Stomach (tissue), 9 donors: Measurements from ENCODE around the gene TBC1D25. TPM values are rescaled to one million over a fixed set of nuclear protein-coding genes. Genes with fewer than 3 reads are reported as not detected.

ENCODE experiments used
- DNase-seq, 2 donors: peaks; one replicate each; pipeline versions ENCODE4 v3.0.0 to v3.0.0-alpha.2; 2013 to 2019
- H3K27ac ChIP-seq, 5 donors: fragments of 200-600 bp in 4 of 5; sonication (generic) in 4 of 5; one replicate each; pipeline ENCODE4 v1.5.1; 2013 to 2019; ENCODE audit warnings: mild to moderate bottlenecking in 1 of 5, moderate library complexity in 1 of 5
- H3K27me3 ChIP-seq, 3 donors: fragments of 200-600 bp; sonication (generic); one replicate each; pipeline ENCODE4 v1.5.1; 2017 to 2019; ENCODE audit warnings: mixed run types in 1 of 3
- H3K36me3 ChIP-seq, 4 donors: fragments of 200-600 bp; sonication (generic); 1 replicate in 3 of 4; 2 replicates in 1 of 4; pipeline ENCODE4 v1.5.1; 2016 to 2019
- H3K4me1 ChIP-seq, 4 donors: fragments of 200-600 bp; sonication (generic); one replicate each; pipeline ENCODE4 v1.5.1; 2016 to 2019
- H3K4me3 ChIP-seq, 4 donors: fragments of 200-600 bp; sonication (generic) in 3 of 4; one replicate each; pipeline ENCODE4 v1.5.1; 2016 to 2019; ENCODE audit warnings: mild to moderate bottlenecking in 1 of 4
- H3K9me3 ChIP-seq, 4 donors: fragments of 200-600 bp; sonication (generic); one replicate each; pipeline ENCODE4 v1.5.1; 2016 to 2019
- EP300 ChIP-seq: sonication (generic); formaldehyde crosslinking; IDR thresholded peaks from one replicate; pipeline ENCODE4 v1.6.1; 2017; ENCODE audit warnings: antibody characterized with exemption
- POLR2A ChIP-seq, 4 donors: fragments of 450-650 bp; IDR thresholded peaks; one replicate each; pipeline ENCODE4 v1.6.1; 2016; ENCODE audit warnings: antibody characterized with exemption in 4 of 4, control low read depth in 2 of 4, mild to moderate bottlenecking in 1 of 4, moderate library complexity in 1 of 4
- POLR2AphosphoS5 ChIP-seq, 3 donors: sonication (generic); formaldehyde crosslinking; IDR thresholded peaks; one replicate each; pipeline ENCODE4 v1.6.1; 2016; ENCODE audit warnings: antibody characterized with exemption in 3 of 3
- WGBS, 5 donors: extraction: QIAGEN DNeasy Blood & Tissue Kit in 3 of 5; methylation state at CpG; one replicate each; pipeline versions ENCODE4 v1.1.5 to v1.1.7; 2013 to 2018; 5-methylcytosine and 5-hydroxymethylcytosine counted together
- intact Hi-C: fragments of 100-400 bp; cut with DNase I; formaldehyde crosslinking; loops from one replicate; pipeline ENCODE4 v1.15.1; 2023; ENCODE audit warnings: low total_unique reads
- polyA plus RNA-seq, 3 donors: library from polyadenylated mRNA; stranded (reverse); fragments of 200-250 nt; gene quantifications; one replicate each; pipeline ENCODE4 v1.2.3, GENCODE V29; 2013
- total RNA-seq, 5 donors: library from RNA; depleted of rRNA; stranded (reverse); fragments of >200 nt; gene quantifications; one replicate each; pipeline versions ENCODE4 v1.1.0 to v1.2.3, GENCODE V29; 2014 to 2016
- TF ChIP-seq, protein P1 (sequence below), 7 experiments: fragments of 450-650 bp in 4 of 7; fragments of 200-600 bp in 3 of 7; sonication (generic) in 3 of 7; IDR thresholded peaks; one replicate each; pipeline ENCODE4 v1.5.1; 2016 to 2019; ENCODE audit warnings: antibody characterized with exemption in 7 of 7, control low read depth in 2 of 7, mild to moderate bottlenecking in 1 of 7
- donor health status: healthy with polysubstance abuse.
- donor health status: Bipolar disorder and iron deficiency.
- donor health status: healthy.

TBC1D25 gene
- total and polyA plus RNA-seq, 8 donors, result 4.6 to 13.6 (median 5.9) TPM; not detected in 1

DNA sequence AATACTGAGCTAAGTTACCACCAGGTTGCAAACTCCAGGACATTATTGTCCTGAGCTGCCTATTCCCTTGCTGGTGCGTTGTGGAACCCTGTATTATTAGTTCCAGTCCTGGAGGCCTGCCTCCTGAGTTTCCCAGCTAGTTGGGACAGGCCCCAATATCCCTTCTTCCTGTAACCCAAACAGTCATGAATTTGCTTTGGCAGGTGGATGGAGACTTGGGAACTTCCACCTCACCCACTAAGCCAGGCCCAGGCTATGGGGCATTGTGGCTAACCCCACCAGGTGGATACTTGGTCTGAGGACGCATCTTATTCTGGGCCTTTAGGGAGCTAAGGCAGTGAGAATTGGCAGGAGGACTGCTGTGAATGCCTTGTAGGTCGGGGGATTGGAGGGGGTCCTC, 39.7 kb downstream of the TBC1D25 start:
- WGBS, 5 donors, result 54 to 87% (median 69%) methylated on average over 3 of the region's 3 CpGs
- TF ChIP-seq EP300 (no peak), POLR2AphosphoS5 (IDR thresholded peaks at IDR 0.05) (no peak), POLR2A (IDR thresholded peaks at IDR 0.05) (no peak)
- TF ChIP-seq, protein P1, sequence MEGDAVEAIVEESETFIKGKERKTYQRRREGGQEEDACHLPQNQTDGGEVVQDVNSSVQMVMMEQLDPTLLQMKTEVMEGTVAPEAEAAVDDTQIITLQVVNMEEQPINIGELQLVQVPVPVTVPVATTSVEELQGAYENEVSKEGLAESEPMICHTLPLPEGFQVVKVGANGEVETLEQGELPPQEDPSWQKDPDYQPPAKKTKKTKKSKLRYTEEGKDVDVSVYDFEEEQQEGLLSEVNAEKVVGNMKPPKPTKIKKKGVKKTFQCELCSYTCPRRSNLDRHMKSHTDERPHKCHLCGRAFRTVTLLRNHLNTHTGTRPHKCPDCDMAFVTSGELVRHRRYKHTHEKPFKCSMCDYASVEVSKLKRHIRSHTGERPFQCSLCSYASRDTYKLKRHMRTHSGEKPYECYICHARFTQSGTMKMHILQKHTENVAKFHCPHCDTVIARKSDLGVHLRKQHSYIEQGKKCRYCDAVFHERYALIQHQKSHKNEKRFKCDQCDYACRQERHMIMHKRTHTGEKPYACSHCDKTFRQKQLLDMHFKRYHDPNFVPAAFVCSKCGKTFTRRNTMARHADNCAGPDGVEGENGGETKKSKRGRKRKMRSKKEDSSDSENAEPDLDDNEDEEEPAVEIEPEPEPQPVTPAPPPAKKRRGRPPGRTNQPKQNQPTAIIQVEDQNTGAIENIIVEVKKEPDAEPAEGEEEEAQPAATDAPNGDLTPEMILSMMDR (IDR thresholded peaks at IDR 0.05), result no peak
- no peak overlapping the region for H3K27ac ChIP-seq
- intact Hi-C loops, result no loop called here
- H3K4me1 ChIP-seq, result peaks cover 13 to 40% (median 16%) of the 10 kb centered on the region in 4 donors
- H3K4me3 ChIP-seq, result no peak overlapping the region
- peaks cover 23 to 50% (median 46%) of the 10 kb centered on the region in 4 donors for H3K36me3 ChIP-seq
- H3K9me3 ChIP-seq, result no peaks in the 10 kb centered on the region
- no peaks in the 10 kb centered on the region for H3K27me3 ChIP-seq
- no peak for DNase-seq

GRCh38 chrX:48580662-48581061, 41.1 kb downstream of the TBC1D25 start:
- no peak for DNase-seq
- H3K36me3 ChIP-seq, result peaks cover 19 to 45% (median 40%) of the 10 kb centered on the region in 4 donors
- H3K27ac ChIP-seq, result no peak overlapping the region
- no peaks in the 10 kb centered on the region for H3K27me3 ChIP-seq
- no peak overlapping the region for H3K4me3 ChIP-seq
- intact Hi-C loops, result no loop called here
- H3K4me1 ChIP-seq, result peaks cover 7 to 35% (median 10%) of the 10 kb centered on the region in 4 donors
- TF ChIP-seq EP300 (no peak), POLR2A (IDR thresholded peaks at IDR 0.05) (no peak), POLR2AphosphoS5 (IDR thresholded peaks at IDR 0.05) (no peak)
- TF ChIP-seq, protein P1 (IDR thresholded peaks at IDR 0.05), result no peak
- peaks cover 0 to 4% (median 0%) of the 10 kb centered on the region in 4 donors for H3K9me3 ChIP-seq
- 64 to 86% (median 69%) methylated on average over 1 of the region's 1 CpG; no CpG with 5 or more reads in 1 of the 5 donors for WGBS, 5 donors

- Histone ChIP-seq H3K4me1 (no peaks in the 10 kb centered on the region), H3K4me3 (no peak overlapping the region), H3K9me3 (peaks cover 0 to 4% (median 0%) of the 10 kb centered on the region in 4 donors), H3K36me3 (peaks cover 0 to 5% (median under 1%) of the 10 kb centered on the region in 4 donors), H3K27ac (no peak overlapping the region), H3K27me3 (no peaks in the 10 kb centered on the region)
- intact Hi-C loops, result no loop called here
- WGBS, 5 donors, result 35 to 62% (median 43%) methylated on average over 2 of the region's 2 CpGs
- DNase-seq, result no peak
- TF ChIP-seq EP300, result no peak
- no peak for TF ChIP-seq POLR2AphosphoS5 (IDR thresholded peaks at IDR 0.05)
- TF ChIP-seq, protein P1 (IDR thresholded peaks at IDR 0.05), result no peak
- no peak for TF ChIP-seq POLR2A (IDR thresholded peaks at IDR 0.05)
These were observed 45.2 kb downstream of the TBC1D25 start for GRCh38 chrX:48584698-48585097.

- intact Hi-C loops, result no loop called here
- H3K9me3 ChIP-seq, result peaks cover 0 to 3% (median 0%) of the 10 kb centered on the region in 4 donors
- DNase-seq, result peak in 1 of 2 donors; percentile 48
- H3K4me3 ChIP-seq, result no peak overlapping the region
- peak overlapping the region in 4 of 5 donors; percentile 22 to 64 (median 44) for H3K27ac ChIP-seq
- no peaks in the 10 kb centered on the region for H3K27me3 ChIP-seq
- TF ChIP-seq EP300 (no peak), POLR2AphosphoS5 (IDR thresholded peaks at IDR 0.05) (no peak), POLR2A (IDR thresholded peaks at IDR 0.05) (no peak)
- TF ChIP-seq, protein P1 (IDR thresholded peaks at IDR 0.05), result no peak
- peaks cover 0 to 4% (median 0%) of the 10 kb centered on the region in 4 donors for H3K4me1 ChIP-seq
- H3K36me3 ChIP-seq, result no peaks in the 10 kb centered on the region
- WGBS, 5 donors, result 51 to 72% (median 65%) methylated on average over 11 to 13 of the region's 13 CpGs
These were observed 50.1 kb downstream of the TBC1D25 start for GRCh38 chrX:48589482-48590162.
